Uterus (tissue), 2 donors: Measurements from ENCODE around the gene RASSF6.

Experiments used
- CTCF ChIP-seq, 4 experiments: fragments of 200-600 bp in 2 of 4; fragments of 450-650 bp in 2 of 4; sonication (generic) in 2 of 4; IDR thresholded peaks; one replicate each; pipeline ENCODE4 v1.5.1; 2016 to 2019; ENCODE audit warnings: antibody characterized with exemption in 4 of 4, mild to moderate bottlenecking in 2 of 4, moderate library complexity in 1 of 4
- POLR2A ChIP-seq, 2 donors: fragments of 450-650 bp; IDR thresholded peaks; one replicate each; pipeline ENCODE4 v1.6.1; 2016; ENCODE audit warnings: antibody characterized with exemption in 2 of 2, mild to moderate bottlenecking in 1 of 2, moderate library complexity in 1 of 2

- TF ChIP-seq CTCF (IDR thresholded peaks at IDR 0.05), result no peak
- TF ChIP-seq POLR2A (IDR thresholded peaks at IDR 0.05), result no peak
Observed at GRCh38 chr4:73523126-73523525, 97.1 kb downstream of the RASSF6 start.
